ENCODE data around the gene NTM. TPM values are rescaled to one million over a fixed set of nuclear protein-coding genes. Genes with fewer than 3 reads are reported as not detected.

NTM gene
- total RNA-seq, 1 experiment from 2014 or later, result 9.9 TPM

DNA sequence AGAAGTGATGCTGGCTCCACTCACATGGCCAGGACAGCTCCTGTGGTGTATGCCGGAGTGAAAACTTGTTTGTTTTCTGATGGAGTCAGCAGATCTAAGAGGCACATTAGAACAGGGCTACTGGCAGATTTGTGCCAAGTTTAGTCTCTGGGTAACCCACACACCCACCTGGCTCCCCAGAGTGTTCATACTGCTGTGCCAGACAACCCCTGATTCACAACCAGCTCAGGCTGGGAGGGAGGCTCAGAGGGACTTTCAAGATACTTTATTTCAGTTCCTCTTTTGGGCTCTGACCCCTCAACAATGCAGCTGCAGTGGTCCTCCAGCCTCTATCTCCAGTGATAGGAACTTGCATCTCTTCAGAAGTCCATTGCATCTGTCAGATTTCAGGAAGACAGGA, 8.5 kb downstream of the NTM start:
- Histone ChIP-seq H3T11ph (ENCODE audit: low read length) (no peak overlapping the region), H4K91ac (ENCODE audit: insufficient read length, low read depth, low read length) (no peak overlapping the region), H4K5ac (ENCODE audit: insufficient read length, low read depth, low read length) (no peak overlapping the region), H3K4me2 (ENCODE audit: insufficient read depth, insufficient read length, low read length) (no peak overlapping the region), H3K27me3 (ENCODE audit: insufficient read depth, low read length) (no peaks in the 10 kb centered on the region), H4K8ac (replicated peaks; ENCODE audit: insufficient read length, low read depth, low read length) (no peak overlapping the region), H2AFZ (ENCODE audit: low read length) (no peak overlapping the region), H3K79me2 (ENCODE audit: insufficient read depth, low read length) (no peaks in the 10 kb centered on the region), H3K23me2 (ENCODE audit: insufficient read length, low read depth, low read length, poor library complexity, severe bottlenecking) (no peaks in the 10 kb centered on the region), H3K18ac (ENCODE audit: insufficient read length, low read depth, low read length) (no peak overlapping the region), H2BK5ac (ENCODE audit: insufficient read length, low read length) (no peak overlapping the region), H4K20me1 (ENCODE audit: control insufficient read depth, insufficient read depth, insufficient read length) (no peaks in the 10 kb centered on the region), H2BK120ac (ENCODE audit: low read depth, low read length, poor library complexity, severe bottlenecking) (no peak overlapping the region), H2AK5ac (ENCODE audit: insufficient read length, low read length) (no peak overlapping the region), H3K9ac (ENCODE audit: extremely low read depth, insufficient read length, low read length) (no peak overlapping the region), H3K56ac (ENCODE audit: insufficient read length, low read depth, low read length) (no peak overlapping the region), H3K14ac (ENCODE audit: insufficient read depth, low read length) (no peak overlapping the region), H3K9me3 (ENCODE audit: control insufficient read depth, low read depth, low read length) (no peaks in the 10 kb centered on the region), H2BK15ac (ENCODE audit: low read depth, low read length) (no peak overlapping the region), H3K4ac (ENCODE audit: low read depth, low read length) (no peak overlapping the region), H2BK20ac (ENCODE audit: low read depth, low read length, poor library complexity, severe bottlenecking) (no peak overlapping the region), H3K4me1 (ENCODE audit: insufficient read depth, low read length) (no peaks in the 10 kb centered on the region), H3K27ac (ENCODE audit: insufficient read length, low read depth, low read length) (no peak overlapping the region), H3K23ac (ENCODE audit: insufficient read length, low read depth, low read length) (no peak overlapping the region), H3K79me1 (ENCODE audit: insufficient read depth, low read depth, low read length, poor library complexity, severe bottlenecking) (no peaks in the 10 kb centered on the region), H2BK12ac (ENCODE audit: insufficient read length, low read depth, low read length) (no peak overlapping the region)
- no CpG with 5 or more reads among the region's 1 CpG for WGBS (ENCODE audit: extremely low coverage, insufficient read length, low lambda C conversion rate)
- peaks cover 2% of the 10 kb centered on the region; the same call in 1 of the 2 replicates for H3K27me3 Mint-ChIP-seq (ENCODE audit: low read depth)
- H3K4me3 Mint-ChIP-seq, result no peak overlapping the region
- H3K4me1 Mint-ChIP-seq, result peaks cover 17 to 23% of the 10 kb centered on the region in 2 experiments
- DNase-seq, result no peak
- H3K27ac Mint-ChIP-seq, result no peak overlapping the region
- no peaks in the 10 kb centered on the region for H3K9me3 Mint-ChIP-seq
- no peaks in the 10 kb centered on the region for H3K36me3 Mint-ChIP-seq (ENCODE audit: insufficient read depth in 1 of 3, low read depth in 3 of 3)
- TF ChIP-seq, protein P1, sequence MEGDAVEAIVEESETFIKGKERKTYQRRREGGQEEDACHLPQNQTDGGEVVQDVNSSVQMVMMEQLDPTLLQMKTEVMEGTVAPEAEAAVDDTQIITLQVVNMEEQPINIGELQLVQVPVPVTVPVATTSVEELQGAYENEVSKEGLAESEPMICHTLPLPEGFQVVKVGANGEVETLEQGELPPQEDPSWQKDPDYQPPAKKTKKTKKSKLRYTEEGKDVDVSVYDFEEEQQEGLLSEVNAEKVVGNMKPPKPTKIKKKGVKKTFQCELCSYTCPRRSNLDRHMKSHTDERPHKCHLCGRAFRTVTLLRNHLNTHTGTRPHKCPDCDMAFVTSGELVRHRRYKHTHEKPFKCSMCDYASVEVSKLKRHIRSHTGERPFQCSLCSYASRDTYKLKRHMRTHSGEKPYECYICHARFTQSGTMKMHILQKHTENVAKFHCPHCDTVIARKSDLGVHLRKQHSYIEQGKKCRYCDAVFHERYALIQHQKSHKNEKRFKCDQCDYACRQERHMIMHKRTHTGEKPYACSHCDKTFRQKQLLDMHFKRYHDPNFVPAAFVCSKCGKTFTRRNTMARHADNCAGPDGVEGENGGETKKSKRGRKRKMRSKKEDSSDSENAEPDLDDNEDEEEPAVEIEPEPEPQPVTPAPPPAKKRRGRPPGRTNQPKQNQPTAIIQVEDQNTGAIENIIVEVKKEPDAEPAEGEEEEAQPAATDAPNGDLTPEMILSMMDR (conservative IDR thresholded peaks at IDR 0.05), result no peak
